GM18861 (cell line): ENCODE measurements around the gene TFEB.
"Not testable (repeated sequence)": the region's sequence is repeated elsewhere in the genome, so short reads cannot be mapped to it uniquely, and the experiment has no call there.

Source experiments
- ATAC-seq: cut with Tn5 transposase; IDR thresholded peaks from one replicate; pipeline ENCODE4 v1.9.1; 2021; ENCODE audit not compliant: unreplicated experiment

TFEB gene

GRCh38 chr6:41766043-41766664 lies 30.7 kb upstream of the TFEB start:
- not testable (repeated sequence) for ATAC-seq

- no peak for ATAC-seq
Measured at GRCh38 chr6:41763470-41763869, 28.1 kb upstream of the TFEB start.

GRCh38 chr6:41759905-41760579 lies 24.6 kb upstream of the TFEB start:
- ATAC-seq: no peak

GRCh38 chr6:41759106-41759904 lies 23.9 kb upstream of the TFEB start:
- ATAC-seq: no peak

GRCh38 chr6:41758641-41759035 lies 23.2 kb upstream of the TFEB start:
- no peak for ATAC-seq

GRCh38 chr6:41757931-41758640 lies 22.7 kb upstream of the TFEB start:
- no peak for ATAC-seq

- no peak for ATAC-seq
Measured at GRCh38 chr6:41757271-41757670, 21.9 kb upstream of the TFEB start.

- ATAC-seq: no peak
Measured at GRCh38 chr6:41756354-41756753, 20.9 kb upstream of the TFEB start.

- ATAC-seq: no peak
Measured at GRCh38 chr6:41755895-41756294, 20.5 kb upstream of the TFEB start.

GRCh38 chr6:41750374-41750773 lies 15.0 kb upstream of the TFEB start:
- ATAC-seq: no peak

- ATAC-seq: no peak
Measured at GRCh38 chr6:41748542-41748941, 13.1 kb upstream of the TFEB start.

GRCh38 chr6:41748102-41748477 lies 12.7 kb upstream of the TFEB start:
- ATAC-seq: no peak

GRCh38 chr6:41747256-41748101 lies 12.1 kb upstream of the TFEB start, which contains the start of gene PGC:
Gene PGC, minus strand, starts transcription at chr6:41747397. Its CDS starts 63 bp downstream, at chr6:41747334.
- ATAC-seq: no peak

- no peak for ATAC-seq
Measured at GRCh38 chr6:41746107-41746506, 10.7 kb upstream of the TFEB start.

- ATAC-seq: no peak
Measured at GRCh38 chr6:41744236-41744787, 8.9 kb upstream of the TFEB start.

- no peak for ATAC-seq
Measured at GRCh38 chr6:41743406-41744235, 8.2 kb upstream of the TFEB start.

GRCh38 chr6:41741625-41742490 lies 6.5 kb upstream of the TFEB start:
- no peak for ATAC-seq
